DOHH2 (cell line): ENCODE data around the gene PLA2G2C.

Source experiments
- EZH2phosphoT487 ChIP-seq: fragments of 200-600 bp; sonication (generic); IDR thresholded peaks from 2 replicates; pipeline ENCODE4 v1.6.1; 2017; ENCODE audit warnings: borderline replicate concordance, mild to moderate bottlenecking, antibody characterized with exemption, low read length, moderate library complexity, mixed read lengths
- TF ChIP-seq, protein P1 (sequence below): fragments of 200-600 bp; sonication (generic); IDR thresholded peaks from one replicate; pipeline ENCODE4 v1.5.1; 2014; ENCODE audit warnings: antibody characterized with exemption, mild to moderate bottlenecking, low read depth, low read length; ENCODE audit not compliant: poor library complexity, severe bottlenecking

- TF ChIP-seq EZH2phosphoT487: no peak
- TF ChIP-seq, protein P1, sequence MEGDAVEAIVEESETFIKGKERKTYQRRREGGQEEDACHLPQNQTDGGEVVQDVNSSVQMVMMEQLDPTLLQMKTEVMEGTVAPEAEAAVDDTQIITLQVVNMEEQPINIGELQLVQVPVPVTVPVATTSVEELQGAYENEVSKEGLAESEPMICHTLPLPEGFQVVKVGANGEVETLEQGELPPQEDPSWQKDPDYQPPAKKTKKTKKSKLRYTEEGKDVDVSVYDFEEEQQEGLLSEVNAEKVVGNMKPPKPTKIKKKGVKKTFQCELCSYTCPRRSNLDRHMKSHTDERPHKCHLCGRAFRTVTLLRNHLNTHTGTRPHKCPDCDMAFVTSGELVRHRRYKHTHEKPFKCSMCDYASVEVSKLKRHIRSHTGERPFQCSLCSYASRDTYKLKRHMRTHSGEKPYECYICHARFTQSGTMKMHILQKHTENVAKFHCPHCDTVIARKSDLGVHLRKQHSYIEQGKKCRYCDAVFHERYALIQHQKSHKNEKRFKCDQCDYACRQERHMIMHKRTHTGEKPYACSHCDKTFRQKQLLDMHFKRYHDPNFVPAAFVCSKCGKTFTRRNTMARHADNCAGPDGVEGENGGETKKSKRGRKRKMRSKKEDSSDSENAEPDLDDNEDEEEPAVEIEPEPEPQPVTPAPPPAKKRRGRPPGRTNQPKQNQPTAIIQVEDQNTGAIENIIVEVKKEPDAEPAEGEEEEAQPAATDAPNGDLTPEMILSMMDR: no peak
These were observed 36.6 kb downstream of the PLA2G2C start for GRCh38 chr1:20149601-20150325.
